Measurements from ENCODE around the gene ZNF276.

The ZNF276 gene

DNA sequence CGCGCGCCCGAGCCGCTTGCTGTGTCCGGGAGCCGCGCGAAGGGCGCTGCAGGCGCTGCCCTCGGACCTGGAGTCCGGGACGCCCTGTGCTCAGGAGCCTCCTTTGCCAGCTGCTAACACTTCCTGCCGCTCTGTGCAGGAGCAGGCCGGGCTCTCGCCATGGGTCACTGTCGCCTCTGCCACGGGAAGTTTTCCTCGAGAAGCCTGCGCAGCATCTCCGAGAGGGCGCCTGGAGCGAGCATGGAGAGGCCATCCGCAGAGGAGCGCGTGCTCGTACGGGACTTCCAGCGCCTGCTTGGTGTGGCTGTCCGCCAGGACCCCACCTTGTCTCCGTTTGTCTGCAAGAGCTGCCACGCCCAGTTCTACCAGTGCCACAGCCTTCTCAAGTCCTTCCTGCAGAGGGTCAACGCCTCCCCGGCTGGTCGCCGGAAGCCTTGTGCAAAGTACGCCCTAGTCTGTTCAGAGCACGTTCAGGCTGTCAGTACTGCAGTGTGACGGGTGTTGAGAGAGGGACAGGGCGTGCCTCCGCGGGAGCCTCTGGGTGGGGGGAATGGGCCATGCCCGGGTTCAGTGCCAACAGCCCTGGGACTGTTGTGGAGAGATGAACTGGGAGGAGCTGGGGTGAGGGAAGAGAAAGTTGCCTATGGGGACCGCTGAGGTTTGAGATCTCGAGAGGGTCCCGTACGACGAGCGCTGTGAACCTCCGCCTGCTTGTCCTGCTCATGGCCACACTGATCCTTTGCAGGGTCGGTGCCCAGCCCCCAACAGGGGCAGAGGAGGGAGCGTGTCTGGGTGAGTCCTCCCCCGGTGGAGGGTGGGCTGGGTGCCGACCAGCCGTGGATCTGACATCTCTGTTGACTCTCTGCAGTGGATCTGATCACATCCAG, 1.3 kb downstream of the ZNF276 start:
- no peak for TF ChIP-seq EZH2 (IDR thresholded peaks at IDR 0.05; ENCODE audit: borderline replicate concordance, low read length)
- TF ChIP-seq, protein P1, sequence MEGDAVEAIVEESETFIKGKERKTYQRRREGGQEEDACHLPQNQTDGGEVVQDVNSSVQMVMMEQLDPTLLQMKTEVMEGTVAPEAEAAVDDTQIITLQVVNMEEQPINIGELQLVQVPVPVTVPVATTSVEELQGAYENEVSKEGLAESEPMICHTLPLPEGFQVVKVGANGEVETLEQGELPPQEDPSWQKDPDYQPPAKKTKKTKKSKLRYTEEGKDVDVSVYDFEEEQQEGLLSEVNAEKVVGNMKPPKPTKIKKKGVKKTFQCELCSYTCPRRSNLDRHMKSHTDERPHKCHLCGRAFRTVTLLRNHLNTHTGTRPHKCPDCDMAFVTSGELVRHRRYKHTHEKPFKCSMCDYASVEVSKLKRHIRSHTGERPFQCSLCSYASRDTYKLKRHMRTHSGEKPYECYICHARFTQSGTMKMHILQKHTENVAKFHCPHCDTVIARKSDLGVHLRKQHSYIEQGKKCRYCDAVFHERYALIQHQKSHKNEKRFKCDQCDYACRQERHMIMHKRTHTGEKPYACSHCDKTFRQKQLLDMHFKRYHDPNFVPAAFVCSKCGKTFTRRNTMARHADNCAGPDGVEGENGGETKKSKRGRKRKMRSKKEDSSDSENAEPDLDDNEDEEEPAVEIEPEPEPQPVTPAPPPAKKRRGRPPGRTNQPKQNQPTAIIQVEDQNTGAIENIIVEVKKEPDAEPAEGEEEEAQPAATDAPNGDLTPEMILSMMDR (IDR thresholded peaks at IDR 0.05; ENCODE audit: low read length): no peak
- no peak overlapping the region for H2AFZ ChIP-seq (ENCODE audit: low read length)

DNA sequence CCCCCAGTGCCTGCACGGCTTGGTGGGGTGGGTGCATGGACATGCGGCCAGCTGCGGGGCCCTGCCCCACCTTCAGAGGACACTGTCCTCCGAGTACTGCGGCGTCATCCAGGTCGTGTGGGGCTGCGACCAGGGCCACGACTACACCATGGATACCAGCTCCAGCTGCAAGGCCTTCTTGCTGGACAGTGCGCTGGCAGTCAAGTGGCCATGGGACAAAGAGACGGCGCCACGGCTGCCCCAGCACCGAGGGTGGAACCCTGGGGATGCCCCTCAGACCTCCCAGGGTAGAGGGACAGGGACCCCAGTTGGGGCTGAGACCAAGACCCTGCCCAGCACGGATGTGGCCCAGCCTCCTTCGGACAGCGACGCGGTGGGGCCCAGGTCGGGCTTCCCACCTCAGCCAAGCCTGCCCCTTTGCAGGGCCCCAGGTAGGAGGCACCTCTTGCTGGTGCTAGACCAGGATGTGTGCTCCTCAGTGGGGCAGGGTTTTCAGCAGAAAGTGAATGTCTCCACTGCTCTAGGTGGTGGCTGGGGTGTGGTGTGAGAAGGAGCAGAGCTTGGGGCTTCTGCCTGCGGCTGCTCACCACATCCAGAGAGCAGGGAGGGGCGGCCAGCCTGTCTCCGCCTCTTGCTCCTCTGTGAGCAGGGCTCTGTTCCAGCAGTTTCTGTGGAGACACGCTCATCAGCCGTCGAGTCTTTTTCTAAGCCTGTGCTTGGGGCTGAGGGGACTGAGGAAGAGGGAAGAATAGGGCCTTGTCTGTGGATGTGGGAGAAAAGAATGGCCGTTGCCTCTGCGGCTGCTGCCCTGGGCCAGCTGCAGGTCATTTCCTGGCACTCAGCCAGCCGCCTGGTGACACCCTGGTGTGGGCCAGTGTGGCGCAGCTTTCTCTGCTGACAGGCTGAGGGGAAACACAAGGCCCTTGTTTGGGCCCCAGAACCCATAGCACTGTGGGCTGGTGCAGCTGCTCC, 2.2 kb downstream of the ZNF276 start:
- TF ChIP-seq, protein P1 (IDR thresholded peaks at IDR 0.05; ENCODE audit: low read length): no peak
- no peak for TF ChIP-seq EZH2 (IDR thresholded peaks at IDR 0.05; ENCODE audit: borderline replicate concordance, low read length)
- no peaks in the 10 kb centered on the region for H3K9me2 ChIP-seq (ENCODE audit: low read depth, low read length)
- H3K36me3 ChIP-seq (ENCODE audit: insufficient read depth, low read length): peaks cover 30% of the 10 kb centered on the region; the same call in 1 of the 2 replicates
- H2AFZ ChIP-seq (ENCODE audit: low read length): no peak overlapping the region
- H3K4me2 ChIP-seq (ENCODE audit: low read length): no peak overlapping the region
- no peak overlapping the region for H3K4me3 ChIP-seq (ENCODE audit: low read depth, low read length, poor library complexity, severe bottlenecking)
- no peak overlapping the region for H3K27ac ChIP-seq (ENCODE audit: low read depth, low read length, poor library complexity, severe bottlenecking)
- H3K9ac ChIP-seq (ENCODE audit: low read length): no peak overlapping the region
- no peaks in the 10 kb centered on the region for H3K27me3 ChIP-seq (ENCODE audit: insufficient read depth, low read length)
- no peaks in the 10 kb centered on the region for H4K20me1 ChIP-seq (ENCODE audit: insufficient read depth, low read length)
- peaks cover 17% of the 10 kb centered on the region for H3K4me1 ChIP-seq (ENCODE audit: insufficient read depth, low read length, severe bottlenecking)
- 0 out of 2 replicates have a peak, but pooled peaks cover 2% of the 10 kb centered on the region for H3F3A ChIP-seq (ENCODE audit: insufficient read depth, low read length)
- no peaks in the 10 kb centered on the region for H3K9me3 ChIP-seq (ENCODE audit: low read length)
- H3K79me2 ChIP-seq (ENCODE audit: insufficient read depth, low read length): no peaks in the 10 kb centered on the region

More for the DNA sequence above, 1.3 kb downstream of the ZNF276 start:
- Histone ChIP-seq H3K27me3 (ENCODE audit: insufficient read depth, low read length) (no peaks in the 10 kb centered on the region), H4K20me1 (ENCODE audit: insufficient read depth, low read length) (no peaks in the 10 kb centered on the region), H3F3A (ENCODE audit: insufficient read depth, low read length) (0 out of 2 replicates have a peak, but pooled peaks cover 2% of the 10 kb centered on the region), H3K4me3 (ENCODE audit: low read depth, low read length, poor library complexity, severe bottlenecking) (peak overlapping the region; percentile 85), H3K4me1 (ENCODE audit: insufficient read depth, low read length, severe bottlenecking) (peaks cover 17% of the 10 kb centered on the region), H3K9ac (ENCODE audit: low read length) (peak overlapping the region; percentile 85; the same call in 1 of the 2 replicates), H3K27ac (ENCODE audit: low read depth, low read length, poor library complexity, severe bottlenecking) (no peak overlapping the region), H3K79me2 (ENCODE audit: insufficient read depth, low read length) (no peaks in the 10 kb centered on the region), H3K36me3 (ENCODE audit: insufficient read depth, low read length) (peaks cover 34% of the 10 kb centered on the region), H3K9me3 (ENCODE audit: low read length) (no peaks in the 10 kb centered on the region), H3K4me2 (ENCODE audit: low read length) (peak overlapping the region; percentile 66), H3K9me2 (ENCODE audit: low read depth, low read length) (no peaks in the 10 kb centered on the region)

DNA sequence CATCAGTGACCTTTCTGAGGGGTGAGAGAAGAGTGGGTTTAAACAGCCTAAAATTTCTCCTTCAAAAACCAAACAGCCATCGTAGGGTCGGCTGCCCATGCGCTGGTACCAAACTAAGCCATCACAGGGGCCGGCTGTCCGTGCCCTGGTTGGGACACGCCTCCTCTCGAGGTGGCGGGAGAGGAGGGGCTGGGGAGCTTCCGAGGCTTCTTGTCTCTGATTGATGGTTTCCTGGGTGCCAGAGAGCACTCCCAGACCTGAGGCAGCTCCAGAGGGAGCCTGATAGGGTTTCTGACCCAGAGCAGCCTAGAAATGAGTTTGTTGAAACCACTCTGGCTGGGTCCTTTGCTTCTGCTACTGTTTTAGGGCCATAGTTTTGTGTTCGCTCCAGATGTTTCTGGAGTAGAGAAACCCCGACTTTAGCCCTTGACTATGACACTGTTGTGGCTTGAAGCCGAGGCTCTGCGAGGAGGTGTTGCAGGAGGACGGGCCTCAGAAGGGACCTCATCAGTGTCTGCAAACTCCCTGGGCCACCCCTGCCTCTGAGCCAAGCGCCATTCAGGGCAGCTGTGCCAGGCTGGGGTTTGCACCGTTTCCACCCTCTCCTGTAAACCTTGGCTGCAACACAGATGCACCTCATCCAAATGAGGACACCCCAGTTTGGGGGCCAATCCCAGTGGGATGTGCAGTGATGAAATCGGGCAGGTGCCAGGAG, 6.2 kb downstream of the ZNF276 start:
- H3K79me2 ChIP-seq (ENCODE audit: insufficient read depth, low read length): no peaks in the 10 kb centered on the region
- peaks cover 4% of the 10 kb centered on the region for H3K4me1 ChIP-seq (ENCODE audit: insufficient read depth, low read length, severe bottlenecking)
- peaks cover 60% of the 10 kb centered on the region for H3K36me3 ChIP-seq (ENCODE audit: insufficient read depth, low read length)
- no peak for TF ChIP-seq EZH2 (IDR thresholded peaks at IDR 0.05; ENCODE audit: borderline replicate concordance, low read length)
- TF ChIP-seq, protein P1 (IDR thresholded peaks at IDR 0.05; ENCODE audit: low read length): no peak
- no peaks in the 10 kb centered on the region for H4K20me1 ChIP-seq (ENCODE audit: insufficient read depth, low read length)
- H3K9ac ChIP-seq (ENCODE audit: low read length): no peak overlapping the region
- H3K27me3 ChIP-seq (ENCODE audit: insufficient read depth, low read length): no peaks in the 10 kb centered on the region
- no peak overlapping the region for H3K4me3 ChIP-seq (ENCODE audit: low read depth, low read length, poor library complexity, severe bottlenecking)
- no peak overlapping the region for H2AFZ ChIP-seq (ENCODE audit: low read length)
- no peaks in the 10 kb centered on the region for H3K9me3 ChIP-seq (ENCODE audit: low read length)
- no peaks in the 10 kb centered on the region for H3K9me2 ChIP-seq (ENCODE audit: low read depth, low read length)
- no peak overlapping the region for H3K27ac ChIP-seq (ENCODE audit: low read depth, low read length, poor library complexity, severe bottlenecking)
- H3F3A ChIP-seq (ENCODE audit: insufficient read depth, low read length): no peaks in the 10 kb centered on the region
- no peak overlapping the region for H3K4me2 ChIP-seq (ENCODE audit: low read length)

Data from OCI-LY1 (cell line).